ENCODE measurements around the gene BBS9.

The BBS9 gene

DNA sequence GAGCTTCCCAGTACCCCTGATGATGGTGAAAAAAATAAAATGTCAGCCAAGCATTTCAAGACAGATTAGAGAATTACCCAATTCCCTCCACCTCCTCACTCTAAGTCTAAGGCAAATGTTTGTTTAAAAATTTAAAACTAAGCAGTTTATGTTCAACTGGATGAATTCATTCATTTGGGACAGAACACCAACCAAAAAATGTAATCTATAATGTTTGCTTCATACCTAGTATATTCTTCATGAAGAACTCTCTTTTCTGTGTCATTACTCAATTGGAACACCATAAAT lies 450.3 kb downstream of the BBS9 start:
- no peaks in the 10 kb centered on the region for H4K20me1 ChIP-seq (ENCODE audit: low read depth, low read length)
- H3K9me3 ChIP-seq (ENCODE audit: insufficient read depth, low read length) = no peaks in the 10 kb centered on the region
- H3K36me3 ChIP-seq (ENCODE audit: low read length) = no peaks in the 10 kb centered on the region
- H3K27ac ChIP-seq (ENCODE audit: low read depth, low read length) = no peak overlapping the region
- TF ChIP-seq, protein P1, sequence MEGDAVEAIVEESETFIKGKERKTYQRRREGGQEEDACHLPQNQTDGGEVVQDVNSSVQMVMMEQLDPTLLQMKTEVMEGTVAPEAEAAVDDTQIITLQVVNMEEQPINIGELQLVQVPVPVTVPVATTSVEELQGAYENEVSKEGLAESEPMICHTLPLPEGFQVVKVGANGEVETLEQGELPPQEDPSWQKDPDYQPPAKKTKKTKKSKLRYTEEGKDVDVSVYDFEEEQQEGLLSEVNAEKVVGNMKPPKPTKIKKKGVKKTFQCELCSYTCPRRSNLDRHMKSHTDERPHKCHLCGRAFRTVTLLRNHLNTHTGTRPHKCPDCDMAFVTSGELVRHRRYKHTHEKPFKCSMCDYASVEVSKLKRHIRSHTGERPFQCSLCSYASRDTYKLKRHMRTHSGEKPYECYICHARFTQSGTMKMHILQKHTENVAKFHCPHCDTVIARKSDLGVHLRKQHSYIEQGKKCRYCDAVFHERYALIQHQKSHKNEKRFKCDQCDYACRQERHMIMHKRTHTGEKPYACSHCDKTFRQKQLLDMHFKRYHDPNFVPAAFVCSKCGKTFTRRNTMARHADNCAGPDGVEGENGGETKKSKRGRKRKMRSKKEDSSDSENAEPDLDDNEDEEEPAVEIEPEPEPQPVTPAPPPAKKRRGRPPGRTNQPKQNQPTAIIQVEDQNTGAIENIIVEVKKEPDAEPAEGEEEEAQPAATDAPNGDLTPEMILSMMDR (IDR thresholded peaks at IDR 0.05; ENCODE audit: insufficient read depth, low read length, poor library complexity, severe bottlenecking) = no peak
- TF ChIP-seq EZH2phosphoT487 (conservative IDR thresholded peaks at IDR 0.05; ENCODE audit: low read length) = no peak
- H3K79me2 ChIP-seq (ENCODE audit: insufficient read depth, low read length) = no peaks in the 10 kb centered on the region
- H3K4me3 ChIP-seq (ENCODE audit: insufficient read depth, low read length, poor library complexity, severe bottlenecking) = no peak overlapping the region
- no peaks in the 10 kb centered on the region for H3K9me2 ChIP-seq (replicated peaks; ENCODE audit: insufficient read depth, low read length)
- H3K9ac ChIP-seq (ENCODE audit: low read length) = no peak overlapping the region
- no peak overlapping the region for H2AFZ ChIP-seq (ENCODE audit: low read depth, low read length, severe bottlenecking)
- H3K27me3 ChIP-seq (ENCODE audit: low read length) = no peaks in the 10 kb centered on the region
- no peak overlapping the region for H3K4me2 ChIP-seq (ENCODE audit: low read depth, low read length, poor library complexity, severe bottlenecking)
- H3F3A ChIP-seq (ENCODE audit: insufficient read depth) = no peaks in the 10 kb centered on the region

DNA sequence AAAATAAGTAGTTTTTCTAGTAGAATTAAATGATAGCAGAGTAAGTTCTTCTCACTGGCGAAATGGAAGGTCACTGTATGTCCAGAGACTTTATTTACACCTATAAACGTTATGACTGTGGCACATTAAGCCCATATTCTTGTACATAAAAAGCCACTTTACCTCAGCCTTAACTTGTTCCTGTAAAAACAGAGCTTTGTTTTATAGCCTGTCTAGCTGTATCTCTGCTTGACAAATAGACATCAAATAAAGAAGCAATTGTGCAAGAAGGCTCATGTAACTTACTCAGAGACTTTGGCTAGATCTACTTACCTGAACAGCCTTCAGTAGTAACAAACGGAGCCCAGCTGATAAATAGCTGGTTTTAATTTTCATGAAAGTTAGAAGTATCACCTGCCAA lies 451.9 kb downstream of the BBS9 start:
- H3K36me3 ChIP-seq (ENCODE audit: low read length) = no peaks in the 10 kb centered on the region
- no peaks in the 10 kb centered on the region for H3K9me2 ChIP-seq (replicated peaks; ENCODE audit: insufficient read depth, low read length)
- no peak overlapping the region for H3K27ac ChIP-seq (ENCODE audit: low read depth, low read length)
- H3F3A ChIP-seq (ENCODE audit: insufficient read depth) = no peaks in the 10 kb centered on the region
- TF ChIP-seq, protein P1 (IDR thresholded peaks at IDR 0.05; ENCODE audit: insufficient read depth, low read length, poor library complexity, severe bottlenecking) = no peak
- no peak overlapping the region for H3K4me3 ChIP-seq (ENCODE audit: insufficient read depth, low read length, poor library complexity, severe bottlenecking)
- no peak overlapping the region for H2AFZ ChIP-seq (ENCODE audit: low read depth, low read length, severe bottlenecking)
- H3K9me3 ChIP-seq (ENCODE audit: insufficient read depth, low read length) = no peaks in the 10 kb centered on the region
- no peaks in the 10 kb centered on the region for H4K20me1 ChIP-seq (ENCODE audit: low read depth, low read length)
- H3K79me2 ChIP-seq (ENCODE audit: insufficient read depth, low read length) = no peaks in the 10 kb centered on the region
- no peak overlapping the region for H3K9ac ChIP-seq (ENCODE audit: low read length)
- H3K27me3 ChIP-seq (ENCODE audit: low read length) = no peaks in the 10 kb centered on the region
- H3K4me2 ChIP-seq (ENCODE audit: low read depth, low read length, poor library complexity, severe bottlenecking) = no peak overlapping the region

DNA sequence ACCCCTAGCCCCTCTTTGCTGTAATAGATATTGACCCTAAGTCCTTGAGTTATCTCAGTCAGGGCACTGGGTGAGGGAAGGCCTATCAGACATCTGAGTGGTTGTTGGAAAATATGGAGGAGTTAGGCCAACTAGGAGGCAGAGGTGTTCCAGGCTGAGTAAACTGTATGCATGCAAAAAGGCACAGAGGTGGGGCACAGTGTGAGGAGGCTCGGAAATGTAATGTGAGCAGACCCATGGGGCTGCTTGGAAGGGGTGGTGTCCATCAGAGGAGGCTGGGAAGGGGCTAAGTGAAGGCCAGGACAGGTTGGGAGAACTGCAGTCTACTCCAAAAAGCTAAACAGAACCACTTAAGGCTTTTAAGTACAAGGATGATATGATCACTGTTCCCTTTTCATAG lies 452.7 kb downstream of the BBS9 start:
- TF ChIP-seq, protein P1 (IDR thresholded peaks at IDR 0.05; ENCODE audit: insufficient read depth, low read length, poor library complexity, severe bottlenecking) = no peak
- TF ChIP-seq EZH2phosphoT487 (conservative IDR thresholded peaks at IDR 0.05; ENCODE audit: low read length) = no peak
- H3K4me2 ChIP-seq (ENCODE audit: low read depth, low read length, poor library complexity, severe bottlenecking) = no peak overlapping the region
- no peak overlapping the region for H3K4me3 ChIP-seq (ENCODE audit: insufficient read depth, low read length, poor library complexity, severe bottlenecking)
- no peak overlapping the region for H3K27ac ChIP-seq (ENCODE audit: low read depth, low read length)
- no peak overlapping the region for H2AFZ ChIP-seq (ENCODE audit: low read depth, low read length, severe bottlenecking)
- no peaks in the 10 kb centered on the region for H3K9me2 ChIP-seq (replicated peaks; ENCODE audit: insufficient read depth, low read length)
- no peaks in the 10 kb centered on the region for H3K79me2 ChIP-seq (ENCODE audit: insufficient read depth, low read length)
- no peaks in the 10 kb centered on the region for H4K20me1 ChIP-seq (ENCODE audit: low read depth, low read length)
- no peaks in the 10 kb centered on the region for H3K36me3 ChIP-seq (ENCODE audit: low read length)
- H3F3A ChIP-seq (ENCODE audit: insufficient read depth) = no peaks in the 10 kb centered on the region
- H3K9ac ChIP-seq (ENCODE audit: low read length) = no peak overlapping the region
- H3K9me3 ChIP-seq (ENCODE audit: insufficient read depth, low read length) = no peaks in the 10 kb centered on the region
- no peaks in the 10 kb centered on the region for H3K27me3 ChIP-seq (ENCODE audit: low read length)

DNA sequence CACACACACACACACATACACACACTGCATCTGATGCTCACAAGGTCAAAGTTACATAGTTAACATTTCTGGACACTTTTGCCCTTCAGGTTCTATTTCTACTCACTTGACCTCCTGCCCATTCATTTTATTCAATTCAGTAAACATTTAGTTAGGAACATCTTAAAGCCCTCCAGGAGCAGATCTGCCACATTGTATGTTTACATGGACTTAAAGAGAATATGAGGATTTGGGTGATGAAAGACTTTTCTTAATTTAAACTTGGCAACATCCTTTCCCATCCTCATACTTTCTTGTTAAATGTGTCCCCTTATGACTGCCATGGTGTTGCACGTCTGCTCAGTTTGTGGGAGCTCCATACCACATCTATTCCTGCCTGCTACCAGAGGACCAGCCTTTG lies 453.2 kb downstream of the BBS9 start:
- Histone ChIP-seq H2AFZ (ENCODE audit: low read depth, low read length, severe bottlenecking) (no peak overlapping the region), H3K27ac (ENCODE audit: low read depth, low read length) (no peak overlapping the region), H3K9me2 (replicated peaks; ENCODE audit: insufficient read depth, low read length) (no peaks in the 10 kb centered on the region), H3F3A (ENCODE audit: insufficient read depth) (no peaks in the 10 kb centered on the region), H3K4me2 (ENCODE audit: low read depth, low read length, poor library complexity, severe bottlenecking) (no peak overlapping the region), H3K4me3 (ENCODE audit: insufficient read depth, low read length, poor library complexity, severe bottlenecking) (no peak overlapping the region), H3K36me3 (ENCODE audit: low read length) (no peaks in the 10 kb centered on the region), H3K9me3 (ENCODE audit: insufficient read depth, low read length) (no peaks in the 10 kb centered on the region), H3K27me3 (ENCODE audit: low read length) (no peaks in the 10 kb centered on the region), H3K9ac (ENCODE audit: low read length) (no peak overlapping the region), H3K79me2 (ENCODE audit: insufficient read depth, low read length) (no peaks in the 10 kb centered on the region), H4K20me1 (ENCODE audit: low read depth, low read length) (no peaks in the 10 kb centered on the region)
- TF ChIP-seq EZH2phosphoT487 (conservative IDR thresholded peaks at IDR 0.05; ENCODE audit: low read length) = no peak
- TF ChIP-seq, protein P1 (IDR thresholded peaks at IDR 0.05; ENCODE audit: insufficient read depth, low read length, poor library complexity, severe bottlenecking) = no peak

All from SU-DHL-6 (cell line).